Stimulated activated CD4-positive, alpha-beta T cell treated with anti-CD3 and anti-CD28 coated beads, Interleukin-4, amount 100 ng/mL, for 48 hours (primary cell): ENCODE measurements around the gene ZNF688.
"Not testable (repeated sequence)": the region's sequence is repeated elsewhere in the genome, so short reads cannot be mapped to it uniquely, and the experiment has no call there.

Source experiments
- DNase-seq, 2 donors: peaks; one replicate each; pipeline ENCODE4 v3.0.0-alpha.2; 2020; ENCODE audit warnings: low read depth in 2 of 2

Gene ZNF688

DNA sequence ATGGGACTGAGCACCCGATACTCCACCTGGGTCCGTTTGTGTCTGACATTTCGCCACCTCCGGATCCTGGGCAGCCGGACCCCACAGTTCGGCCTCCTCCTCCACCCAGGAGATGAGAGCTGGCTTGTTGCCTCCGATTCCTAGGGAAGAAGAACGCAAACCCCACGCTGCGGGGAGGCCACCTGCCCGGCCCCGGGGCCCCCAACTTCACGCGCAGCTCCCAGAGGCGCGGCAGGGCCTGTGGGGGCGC, 13.9 kb downstream of the ZNF688 start:
- DNase-seq = no peak

- DNase-seq = no peak
Observed at GRCh38 chr16:30556125-30556473, 15.4 kb downstream of the ZNF688 start.

DNA sequence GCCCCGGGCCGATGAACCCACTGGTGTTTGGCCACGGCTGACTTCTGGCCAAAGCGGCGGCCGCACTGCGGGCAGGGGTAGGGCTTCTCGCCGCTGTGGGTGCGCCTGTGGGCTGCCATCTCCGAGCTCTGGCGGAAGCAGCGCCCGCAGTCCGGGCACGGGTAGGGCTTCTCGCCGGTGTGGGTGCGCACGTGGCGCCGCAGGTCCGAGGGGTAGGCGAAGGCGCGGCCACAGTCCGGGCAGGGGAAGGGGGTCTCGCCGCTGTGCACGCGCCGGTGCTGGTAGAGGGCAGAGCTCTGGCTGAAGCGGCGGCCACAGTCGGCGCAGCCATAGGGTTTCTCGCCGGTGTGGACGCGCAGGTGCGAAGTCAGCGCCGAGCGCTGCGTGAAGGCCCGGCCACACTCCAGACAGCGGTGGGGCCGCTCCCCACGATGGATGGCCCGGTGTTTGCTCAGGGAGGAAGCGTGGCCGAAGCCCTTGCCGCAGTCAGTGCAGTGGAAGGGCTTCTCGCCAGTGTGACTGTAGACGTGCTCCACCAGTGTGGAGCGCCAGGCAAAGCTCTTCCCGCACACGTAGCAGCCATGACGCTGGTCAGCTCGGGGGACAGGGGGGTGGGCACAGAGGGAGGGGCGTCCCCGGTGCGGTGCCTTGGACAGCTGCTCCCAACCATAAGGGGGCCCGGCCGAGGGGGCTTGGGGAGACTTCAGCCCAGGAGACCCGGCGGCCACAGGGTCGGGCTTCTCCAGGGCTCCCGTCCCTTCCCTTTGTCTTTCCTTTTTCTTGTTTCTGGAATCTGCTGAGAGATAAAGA, 16.0 kb downstream of the ZNF688 start:
- no peak for DNase-seq

DNA sequence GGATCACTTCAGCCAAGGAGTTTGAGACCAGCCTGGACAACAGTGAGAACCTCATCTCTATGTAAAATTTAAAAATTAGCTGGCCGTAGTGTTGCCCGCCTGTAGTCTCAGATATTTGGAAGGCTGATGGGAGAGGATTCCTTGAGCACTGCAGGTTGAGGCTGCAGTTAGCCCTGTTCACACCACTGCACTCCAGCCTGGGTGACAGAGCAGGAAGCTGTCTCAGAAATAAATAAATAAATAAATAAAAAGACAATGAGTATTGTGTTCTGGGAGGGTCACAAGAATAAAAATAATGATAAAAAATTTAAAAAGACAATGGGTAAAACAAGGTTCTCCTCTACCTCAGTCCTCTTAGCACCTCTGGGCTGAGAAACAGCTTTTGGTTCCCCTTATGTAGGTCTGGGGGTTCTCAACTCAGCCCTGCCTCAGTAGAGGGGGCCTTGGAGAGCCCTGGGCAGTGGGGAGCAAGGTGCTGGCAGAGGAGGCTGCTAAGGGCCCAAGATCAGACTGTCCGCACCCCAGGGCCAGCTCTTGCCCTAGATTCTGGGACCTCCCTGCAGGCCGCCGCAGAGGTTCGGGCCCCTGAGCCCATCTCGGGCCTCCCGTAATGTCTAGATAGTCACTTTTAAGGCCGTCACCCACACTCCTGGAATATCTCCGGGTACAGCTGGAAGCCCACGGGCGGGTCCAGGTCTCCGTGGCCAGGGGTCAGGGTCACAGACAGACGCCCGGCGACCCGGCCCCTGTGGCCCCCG, 16.8 kb downstream of the ZNF688 start:
- no peak for DNase-seq

DNA sequence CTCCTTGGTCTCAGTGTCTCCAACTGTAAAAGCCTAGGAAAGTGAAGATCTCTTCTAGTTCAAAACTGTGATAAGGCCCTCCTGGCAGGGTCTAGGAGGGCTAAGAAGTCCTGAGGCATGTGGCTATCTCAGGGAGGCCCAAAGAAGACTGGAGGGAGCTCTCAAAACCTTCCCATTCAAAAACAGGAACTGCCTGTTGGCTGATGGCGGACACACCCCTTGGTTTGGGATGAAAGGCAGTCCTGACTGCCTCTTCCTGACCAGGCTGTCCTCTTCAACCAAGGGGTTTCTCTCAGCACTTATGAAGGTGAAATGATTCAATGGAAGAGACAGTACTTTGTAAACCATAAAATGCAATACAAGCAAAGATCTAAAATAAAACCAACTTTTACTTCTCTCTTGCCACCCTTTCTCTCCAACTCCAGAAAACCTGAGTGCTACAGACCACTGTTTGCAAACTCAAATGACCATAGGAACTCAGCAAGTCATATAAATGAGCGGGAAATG, 18.1 kb downstream of the ZNF688 start:
- DNase-seq = no peak

- no peak for DNase-seq
Observed at GRCh38 chr16:30552956-30553355, 18.6 kb downstream of the ZNF688 start.

- peak; percentile 46 to 49 for DNase-seq
Observed at GRCh38 chr16:30551781-30552180, 19.7 kb downstream of the ZNF688 start.

DNA sequence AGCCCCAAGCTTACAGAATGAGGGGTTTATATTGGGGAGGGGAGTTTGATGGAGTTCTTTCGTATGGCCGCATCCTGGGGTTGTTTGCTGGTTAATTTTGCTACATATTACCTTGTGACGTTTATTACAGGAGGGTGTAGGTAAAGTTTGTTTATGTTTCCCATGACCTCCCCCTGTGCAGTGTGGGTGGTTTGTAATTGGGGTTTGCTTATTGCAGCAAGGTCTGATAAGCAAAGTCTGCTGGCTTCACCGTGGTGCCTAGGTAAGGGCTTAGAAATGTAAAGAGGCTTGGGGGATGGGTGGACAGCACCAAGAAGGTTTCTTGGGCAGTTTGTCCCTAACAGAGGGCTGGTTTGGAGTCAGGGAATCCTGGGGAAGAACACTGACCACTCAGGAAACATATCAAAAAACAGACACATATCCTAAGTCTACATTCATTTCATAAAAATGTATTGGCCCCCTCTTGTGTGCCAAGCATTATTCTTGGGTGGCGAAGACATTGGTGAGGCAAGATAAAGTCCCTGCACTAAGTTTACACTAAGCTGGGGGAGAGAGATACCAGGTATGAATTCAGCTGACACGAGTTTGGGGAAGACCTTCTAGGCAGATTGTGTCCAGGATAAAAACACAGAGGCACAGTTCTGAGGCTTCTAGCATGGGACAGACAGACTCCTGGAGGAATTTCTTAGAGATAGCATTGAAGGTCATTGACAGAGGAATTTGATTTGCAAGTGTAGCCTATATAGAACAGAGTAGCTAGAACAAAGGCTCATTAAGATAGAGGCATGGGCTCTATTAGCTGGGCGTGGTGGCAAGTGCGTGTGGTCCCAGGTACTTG, 22.9 kb downstream of the ZNF688 start:
- no peak for DNase-seq

DNA sequence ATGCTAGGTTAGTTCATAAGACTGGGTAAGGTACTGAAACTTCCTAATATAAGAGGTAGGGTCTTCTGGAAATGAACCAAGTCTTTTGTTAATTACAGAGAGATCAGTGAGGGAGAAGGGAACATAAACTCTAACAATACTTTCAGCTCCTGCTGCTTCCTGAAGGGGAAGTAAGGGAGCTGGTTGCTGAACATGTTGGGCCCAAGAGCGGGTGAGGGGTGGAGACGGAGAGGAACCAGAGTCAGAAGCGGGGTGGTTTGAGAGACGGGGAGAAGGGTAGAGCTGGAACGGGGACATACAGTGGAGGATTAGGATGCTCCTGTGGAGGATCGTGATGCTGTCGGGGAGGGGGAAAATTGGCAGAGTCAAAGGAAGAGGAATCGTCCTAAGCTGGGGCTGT, 25.4 kb downstream of the ZNF688 start:
- DNase-seq = no peak

- no peak for DNase-seq
Observed at GRCh38 chr16:30543067-30543466, 28.4 kb downstream of the ZNF688 start.

- DNase-seq = no peak
Observed at GRCh38 chr16:30541502-30542329, 29.8 kb downstream of the ZNF688 start.

DNA sequence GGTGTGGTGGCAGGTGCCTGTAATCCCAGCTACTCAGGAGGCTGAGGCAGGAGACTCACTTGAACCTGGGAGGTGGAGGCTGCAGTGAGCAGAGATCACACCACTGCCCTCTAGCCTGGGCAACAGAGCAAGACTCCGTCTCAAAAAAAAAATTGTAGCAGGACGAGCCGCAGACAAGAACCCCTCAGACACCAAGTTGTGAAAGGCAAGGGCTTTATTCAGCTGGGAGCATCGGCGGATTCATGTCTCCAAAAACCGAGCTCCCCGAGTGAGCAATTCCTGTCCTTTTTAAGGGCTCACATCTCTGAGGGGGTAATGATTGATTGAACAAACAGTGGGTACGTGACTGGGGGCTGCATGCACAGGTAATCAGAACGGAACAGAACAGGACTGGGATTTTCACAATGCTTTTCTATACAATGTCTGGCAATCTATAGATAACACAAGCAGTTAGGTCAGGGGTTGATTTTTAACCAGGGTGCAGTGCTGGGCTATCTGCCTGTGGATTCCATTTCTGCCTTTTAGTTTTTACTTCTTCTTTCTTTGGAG, 30.5 kb downstream of the ZNF688 start:
- DNase-seq = not testable (repeated sequence)

DNA sequence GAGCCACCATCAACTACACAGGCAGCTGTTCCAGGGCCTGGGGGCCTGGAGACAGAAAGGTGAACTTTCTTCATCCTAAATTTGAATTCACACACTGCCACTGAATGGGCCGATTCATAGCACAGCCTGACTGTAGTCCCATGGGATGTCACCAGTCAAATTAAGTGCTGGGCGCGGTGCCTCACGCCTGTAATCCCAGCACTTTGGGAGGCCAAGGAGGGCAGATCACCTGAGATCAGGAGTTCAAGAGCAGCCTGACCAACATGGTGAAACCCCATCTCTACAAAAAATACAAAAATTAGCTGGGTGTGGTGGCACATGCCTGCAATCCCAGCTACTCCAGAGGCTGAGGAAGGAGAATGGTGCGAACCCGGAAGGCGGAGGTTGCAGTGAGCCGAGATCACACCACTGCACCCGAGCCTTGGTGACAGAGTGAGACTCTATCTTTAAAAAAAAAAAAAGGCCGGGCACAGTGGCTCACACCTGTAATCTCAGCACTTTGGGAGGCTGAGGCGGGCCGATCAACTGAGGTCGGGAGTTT, 31.5 kb downstream of the ZNF688 start:
- DNase-seq = not testable (repeated sequence)

DNA sequence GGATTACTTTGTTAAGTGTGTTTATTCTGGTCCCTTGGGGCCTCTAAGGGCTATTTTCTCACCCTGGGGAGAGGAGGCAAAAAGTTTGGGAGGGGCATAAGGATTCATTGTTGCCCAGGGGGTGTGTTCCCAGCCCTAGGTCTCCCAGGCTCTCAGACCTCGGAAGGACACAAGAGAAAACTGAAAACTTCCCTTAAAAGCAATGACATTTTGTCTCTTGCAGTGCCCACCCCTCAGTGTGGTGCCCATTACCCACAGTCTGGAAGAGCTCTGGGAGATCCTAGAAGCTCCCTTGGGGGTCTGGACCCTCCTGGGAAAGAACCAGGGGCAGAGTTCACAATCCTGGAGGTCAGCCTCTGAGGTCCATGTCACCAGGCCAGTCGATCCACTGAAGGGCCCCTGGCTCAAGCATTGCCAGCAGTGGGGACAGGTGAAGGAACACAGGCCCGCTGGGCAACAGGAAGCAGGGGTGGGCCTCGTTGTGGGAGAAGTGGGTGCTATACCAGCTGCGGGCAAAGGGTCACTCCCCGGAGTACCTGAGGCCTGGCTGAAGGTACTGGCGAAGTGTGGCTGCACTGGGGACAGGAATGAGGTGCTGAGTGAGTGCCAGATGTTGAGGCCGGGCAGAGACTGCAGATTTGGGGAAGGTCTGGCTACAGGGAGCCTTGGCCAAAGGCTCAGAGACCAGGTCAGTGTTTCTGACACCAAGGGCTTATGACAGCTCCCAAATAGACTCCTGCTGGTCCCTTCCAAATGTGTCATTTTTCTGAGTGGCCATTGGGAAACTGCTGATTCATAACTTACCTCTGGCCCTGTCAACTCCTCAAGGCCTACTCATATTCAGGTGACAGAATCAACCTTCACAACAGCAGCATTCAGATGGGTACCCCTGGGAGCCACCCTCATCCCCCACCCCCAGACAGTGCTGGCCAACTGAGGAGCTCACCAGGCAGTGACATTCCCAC, 32.2 kb downstream of the ZNF688 start:
- no peak for DNase-seq

DNA sequence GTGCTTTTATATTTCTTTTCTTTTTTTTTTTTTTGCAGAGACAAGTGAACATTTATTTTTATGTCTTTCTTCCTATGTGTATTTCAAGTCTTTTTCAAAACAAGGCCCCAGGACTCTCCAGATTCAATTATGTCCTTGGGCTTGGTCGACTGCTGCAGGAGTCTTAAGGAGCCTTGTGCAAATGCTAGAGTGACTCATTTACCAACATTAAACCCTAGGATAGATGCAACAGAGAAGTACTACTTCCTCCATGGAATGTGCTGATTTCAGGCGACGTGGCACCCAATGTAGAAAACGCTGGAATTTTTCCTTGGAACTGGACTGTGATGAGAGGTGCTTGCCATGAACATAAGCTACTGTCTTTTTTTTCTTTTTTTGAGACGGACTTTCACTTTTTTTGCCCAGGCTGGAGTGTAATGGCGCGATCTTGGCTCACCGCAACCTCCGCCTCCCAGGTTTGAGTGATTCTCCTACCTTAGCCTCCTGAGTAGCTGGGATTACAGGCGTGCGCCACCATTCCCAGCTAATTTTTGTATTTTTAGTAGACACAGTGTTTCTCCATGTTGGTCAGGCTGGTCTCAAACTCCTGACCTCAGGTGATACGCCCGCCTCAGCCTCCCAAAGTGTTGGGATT, 35.0 kb downstream of the ZNF688 start:
- DNase-seq = not testable (repeated sequence)

DNA sequence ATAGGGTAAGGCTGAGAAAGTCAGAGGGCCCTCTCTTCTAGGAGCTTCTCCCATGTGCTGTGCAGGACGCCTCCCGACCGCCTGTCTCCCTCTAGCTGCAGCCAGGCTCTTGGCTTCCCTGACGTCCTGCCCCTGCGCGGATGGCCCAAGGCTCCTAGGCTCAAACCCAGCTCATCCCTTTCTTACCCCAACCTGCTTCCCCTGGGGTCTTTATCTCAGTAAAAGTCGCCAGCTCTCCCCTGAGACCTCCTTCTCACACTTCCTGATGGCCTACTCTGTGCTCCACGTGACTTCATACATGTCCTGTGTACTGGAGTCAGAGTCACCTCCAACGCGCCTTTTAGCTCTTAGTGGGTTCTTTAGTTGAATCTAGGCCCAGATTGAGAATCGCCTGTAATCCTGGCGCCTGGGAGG, 35.7 kb downstream of the ZNF688 start:
- DNase-seq = peak; percentile 53 to 58

GRCh38 chr16:30535106-30535776, 36.3 kb downstream of the ZNF688 start:
- peak in 1 of 2 donors; percentile 28 for DNase-seq

- DNase-seq = peak; percentile 86 to 87
Observed at GRCh38 chr16:30534368-30535105, 37.0 kb downstream of the ZNF688 start, which contains the start of gene ZNF747. ZNF747 (minus strand) TSS chr16:30534858; CDS start chr16:30534679, 179 bp downstream.
